Left kidney (tissue), 2 donors: ENCODE measurements around the gene SEMA4D. TPM values are rescaled to one million over a fixed set of nuclear protein-coding genes. Genes with fewer than 3 reads are reported as not detected.

ENCODE experiments used
- DNase-seq: peaks from one replicate; pipeline ENCODE4 v3.0.0-alpha.2; 2013
- polyA plus RNA-seq: library from polyadenylated mRNA; unstranded; fragments of 120-200 nt; gene quantifications from one replicate; pipeline ENCODE4 v1.2.1, GENCODE V29; 2013; ENCODE audit not compliant: insufficient read length

The SEMA4D gene
- polyA plus RNA-seq, 1 donor, result 56.0 TPM

GRCh38 chr9:89367726-89368437 lies 130.0 kb downstream of the SEMA4D start:
- no peak for DNase-seq

GRCh38 chr9:89367281-89367680 lies 130.6 kb downstream of the SEMA4D start:
- DNase-seq, result no peak

GRCh38 chr9:89366711-89367110 lies 131.2 kb downstream of the SEMA4D start:
- no peak for DNase-seq

GRCh38 chr9:89365532-89365912 lies 132.4 kb downstream of the SEMA4D start:
- DNase-seq, result no peak

- no peak for DNase-seq
Observed at GRCh38 chr9:89364666-89365531, 133.0 kb downstream of the SEMA4D start.

DNA sequence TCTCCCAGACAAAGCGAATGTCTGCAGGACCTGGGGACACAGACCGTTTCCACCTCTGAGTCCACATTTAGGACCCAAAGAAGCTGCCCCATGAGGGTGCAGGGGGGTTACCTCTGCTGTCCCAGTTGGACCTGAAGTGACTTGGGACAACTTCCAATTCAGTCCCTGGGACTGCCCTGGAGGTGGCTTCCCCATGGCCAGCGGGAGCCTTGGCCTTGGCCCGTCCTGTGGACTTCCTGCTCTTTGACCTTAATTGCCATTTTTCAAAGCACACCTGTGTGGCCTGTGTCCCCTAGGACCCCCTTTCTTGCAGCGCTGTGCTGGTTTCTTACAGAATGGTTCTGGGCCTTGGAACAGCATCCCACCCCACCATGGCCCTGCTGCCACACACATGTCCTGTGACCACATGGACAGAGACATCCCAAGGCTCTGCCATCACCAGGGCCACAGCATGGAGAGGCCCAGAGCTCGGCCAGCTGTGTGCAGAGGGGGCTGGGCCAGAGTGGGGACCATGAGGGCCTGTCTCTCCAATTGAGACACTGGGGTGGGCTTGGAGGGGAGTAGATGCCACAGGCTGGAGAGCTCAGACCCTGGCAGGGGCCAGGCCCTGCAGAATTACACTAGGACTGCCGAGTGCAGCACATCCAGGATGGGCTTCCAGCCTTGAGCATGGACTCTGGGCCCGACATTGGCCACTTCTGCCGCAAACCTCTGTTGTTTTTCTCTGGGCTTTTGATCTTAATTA lies 133.8 kb downstream of the SEMA4D start:
- DNase-seq, result no peak

GRCh38 chr9:89363311-89363670 lies 134.6 kb downstream of the SEMA4D start:
- no peak for DNase-seq

- no peak for DNase-seq
Observed at GRCh38 chr9:89362647-89363310, 135.1 kb downstream of the SEMA4D start.

GRCh38 chr9:89361816-89362646 lies 135.9 kb downstream of the SEMA4D start:
- DNase-seq, result no peak

DNA sequence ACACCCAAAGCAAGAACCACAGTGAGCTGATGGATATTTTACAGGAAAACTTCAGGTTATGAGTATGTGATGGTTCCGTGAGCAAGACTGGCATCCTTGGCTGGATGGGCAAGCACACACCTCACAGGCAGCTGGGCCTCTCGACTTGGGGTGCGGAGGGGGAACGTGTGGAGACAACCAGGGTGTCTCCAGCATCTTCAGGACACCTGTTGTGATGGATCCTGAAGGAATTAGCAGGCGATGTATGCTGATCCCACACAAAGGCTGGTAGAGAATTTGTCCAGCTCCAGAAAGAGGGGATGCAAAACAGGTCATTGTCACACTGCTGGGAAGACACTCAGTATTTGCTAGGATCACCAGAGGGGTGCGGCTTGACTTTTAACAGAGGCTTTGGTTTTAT lies 136.9 kb downstream of the SEMA4D start:
- no peak for DNase-seq

GRCh38 chr9:89360465-89360864 lies 137.4 kb downstream of the SEMA4D start:
- no peak for DNase-seq

- no peak for DNase-seq
Observed at GRCh38 chr9:89359751-89360261, 138.1 kb downstream of the SEMA4D start.

- no peak for DNase-seq
Observed at GRCh38 chr9:89358985-89359384, 138.9 kb downstream of the SEMA4D start.

DNA sequence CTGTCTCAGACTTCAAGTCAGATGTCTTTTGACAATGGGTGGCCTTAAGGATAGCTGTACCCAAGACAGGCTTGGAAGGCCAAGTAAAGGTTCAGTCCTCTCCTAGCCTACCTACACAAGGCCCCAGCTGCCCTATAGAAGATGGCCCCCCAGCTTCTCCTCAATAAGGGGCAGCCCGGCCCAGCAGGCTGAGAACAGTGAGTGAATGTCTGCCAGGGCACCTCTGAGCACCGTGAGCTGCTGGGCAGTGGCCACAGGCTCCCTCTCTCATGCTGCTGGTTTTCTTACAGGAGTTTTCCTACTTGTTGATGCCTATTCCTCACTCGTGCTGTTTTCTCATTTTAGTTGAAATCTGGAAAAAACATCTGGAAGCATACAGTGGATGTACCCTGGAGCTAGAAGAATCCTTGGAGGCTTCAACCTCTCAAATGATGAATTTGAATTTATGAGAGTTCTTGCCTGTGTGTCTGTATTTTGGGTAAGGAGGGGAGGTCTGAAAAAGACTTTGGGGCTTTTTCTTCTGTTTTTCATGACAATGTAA lies 139.5 kb downstream of the SEMA4D start:
- no peak for DNase-seq

GRCh38 chr9:89357331-89358197 lies 140.3 kb downstream of the SEMA4D start:
- DNase-seq, result no peak

GRCh38 chr9:89356782-89357181 lies 141.1 kb downstream of the SEMA4D start:
- DNase-seq, result no peak

DNA sequence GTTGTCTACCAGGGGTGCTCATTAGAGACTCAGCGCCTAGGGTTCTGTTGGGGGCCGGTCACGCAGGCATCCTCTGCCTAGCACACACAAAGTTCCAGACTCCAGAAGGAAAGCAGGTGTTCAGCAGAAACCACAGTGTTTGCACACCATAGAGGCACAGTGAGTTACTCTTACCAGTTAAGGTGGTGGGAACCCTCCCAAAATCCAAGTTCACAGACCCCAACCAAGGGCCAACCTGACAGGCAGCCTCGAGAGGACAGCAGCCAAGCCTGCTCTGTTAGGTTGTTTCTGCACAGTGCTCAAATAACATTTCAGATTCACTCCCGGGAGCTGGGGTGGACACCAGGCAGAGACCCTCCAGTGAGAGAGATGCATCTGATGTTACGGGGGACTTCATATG lies 143.4 kb downstream of the SEMA4D start:
- no peak for DNase-seq

- no peak for DNase-seq
Observed at GRCh38 chr9:89353989-89354388, 143.9 kb downstream of the SEMA4D start.

DNA sequence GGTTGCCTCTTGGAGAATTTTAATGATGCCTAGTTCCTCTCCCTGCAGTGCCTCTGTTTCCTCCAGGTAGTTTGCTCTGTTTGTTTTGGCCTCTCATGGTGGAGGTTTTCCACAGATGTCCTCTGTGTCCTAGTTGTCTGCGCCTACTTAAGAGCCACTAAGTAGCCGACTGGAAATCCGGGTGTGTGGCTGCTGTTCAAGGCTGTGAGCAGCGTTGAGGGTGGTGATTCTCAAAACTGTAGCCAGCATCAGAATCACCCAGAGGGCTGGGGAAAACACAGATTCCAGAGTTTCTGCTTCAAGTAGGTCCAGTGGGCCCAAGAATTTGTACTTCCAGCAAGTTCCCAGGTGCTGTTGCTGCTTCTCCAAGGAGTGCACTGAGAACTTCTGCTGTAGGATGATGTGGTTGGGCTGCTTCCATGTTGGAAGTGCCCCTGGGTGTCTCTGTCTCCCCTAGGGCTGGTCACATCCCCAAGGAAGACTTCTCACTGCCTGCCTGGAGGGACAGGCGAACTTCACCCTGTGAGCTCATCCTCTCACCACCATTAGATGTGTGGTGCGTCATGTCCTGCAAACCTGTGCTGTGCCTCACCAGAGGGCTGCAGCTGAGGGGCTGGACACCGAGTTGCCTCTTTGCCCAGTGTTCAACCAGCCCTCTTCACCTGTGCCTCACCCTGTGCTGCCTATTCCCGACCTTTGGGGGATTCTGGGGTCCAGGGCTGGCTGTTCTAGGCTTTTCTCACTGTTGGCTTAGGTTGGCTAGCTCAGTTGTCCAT lies 144.9 kb downstream of the SEMA4D start:
- DNase-seq, result no peak
